RWPE2 (cell line): ENCODE results near the gene RPS26.

Experiments used
- ATAC-seq: fragments of 200-7000 bp; cut with Tn5 transposase; 3 replicates; pipeline ENCODE4 v1.9.1; 2021; ENCODE audit warnings: low read depth
- DNase-seq: peaks from one replicate; pipeline ENCODE4 v3.0.0-alpha.2; 2020; ENCODE audit warnings: low spot score
- H3K27ac ChIP-seq: fragments of 450-650 bp; 2 replicates; pipeline ENCODE4 v1.5.1; 2017; ENCODE audit warnings: mild to moderate bottlenecking; ENCODE audit not compliant: poor library complexity, severe bottlenecking
- H3K27me3 ChIP-seq: fragments of 250-450 bp; sonication (Bioruptor Pico); 2 replicates; pipeline ENCODE4 v1.5.1; 2021; ENCODE audit warnings: mild to moderate bottlenecking, moderate library complexity; ENCODE audit not compliant: insufficient read depth, poor library complexity, severe bottlenecking
- H3K36me3 ChIP-seq: fragments of 250-450 bp; sonication (Bioruptor Pico); 2 replicates; pipeline ENCODE4 v1.5.1; 2020; ENCODE audit warnings: low read depth, mild to moderate bottlenecking, moderate library complexity
- H3K4me1 ChIP-seq: fragments of 250-450 bp; sonication (Bioruptor Pico); 2 replicates; pipeline ENCODE4 v1.5.1; 2021; ENCODE audit warnings: mild to moderate bottlenecking, moderate library complexity; ENCODE audit not compliant: insufficient read depth, poor library complexity, severe bottlenecking
- H3K4me3 ChIP-seq: fragments of 250-450 bp; sonication (Bioruptor Pico); 2 replicates; pipeline ENCODE4 v1.5.1; 2021; ENCODE audit warnings: mild to moderate bottlenecking, moderate library complexity; ENCODE audit not compliant: severe bottlenecking
- H3K9me3 ChIP-seq: fragments of 250-450 bp; sonication (Bioruptor Pico); 2 replicates; pipeline ENCODE4 v1.5.1; 2021; ENCODE audit warnings: mild to moderate bottlenecking, moderate library complexity; ENCODE audit not compliant: severe bottlenecking
- TF ChIP-seq, protein P1 (sequence below): fragments of 450-650 bp; IDR thresholded peaks from one replicate; pipeline ENCODE4 v1.5.1; 2017; ENCODE audit warnings: mild to moderate bottlenecking, moderate library complexity; ENCODE audit not compliant: poor library complexity, severe bottlenecking

The RPS26 gene

DNA sequence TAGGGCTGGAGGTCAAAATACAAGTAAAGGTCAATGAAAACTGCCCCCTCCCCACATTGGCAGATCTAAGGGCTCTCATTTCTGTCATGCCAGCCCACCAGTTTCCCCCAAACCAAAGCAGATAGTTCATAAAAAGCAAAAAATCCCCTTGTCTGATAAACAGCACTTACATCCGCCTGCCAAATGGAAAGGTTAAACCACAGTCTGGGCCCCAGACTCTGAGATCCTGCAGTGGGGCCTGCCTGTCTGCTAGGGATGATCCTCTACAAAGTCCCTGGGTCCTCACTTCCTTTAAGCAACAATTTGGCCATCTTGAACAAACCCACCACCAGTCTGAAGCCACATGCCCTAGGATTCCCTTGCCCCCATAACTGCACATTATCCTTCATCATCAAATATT lies 9.7 kb upstream of the RPS26 start:
- Histone ChIP-seq H3K9me3 (no peaks in the 10 kb centered on the region), H3K27ac (no peak overlapping the region), H3K36me3 (no peaks in the 10 kb centered on the region; the same call in 1 of the 2 replicates), H3K27me3 (no peaks in the 10 kb centered on the region), H3K4me3 (no peak overlapping the region), H3K4me1 (peaks cover 6% of the 10 kb centered on the region)
- ATAC-seq (no peak), DNase-seq (no peak)
- TF ChIP-seq, protein P1, sequence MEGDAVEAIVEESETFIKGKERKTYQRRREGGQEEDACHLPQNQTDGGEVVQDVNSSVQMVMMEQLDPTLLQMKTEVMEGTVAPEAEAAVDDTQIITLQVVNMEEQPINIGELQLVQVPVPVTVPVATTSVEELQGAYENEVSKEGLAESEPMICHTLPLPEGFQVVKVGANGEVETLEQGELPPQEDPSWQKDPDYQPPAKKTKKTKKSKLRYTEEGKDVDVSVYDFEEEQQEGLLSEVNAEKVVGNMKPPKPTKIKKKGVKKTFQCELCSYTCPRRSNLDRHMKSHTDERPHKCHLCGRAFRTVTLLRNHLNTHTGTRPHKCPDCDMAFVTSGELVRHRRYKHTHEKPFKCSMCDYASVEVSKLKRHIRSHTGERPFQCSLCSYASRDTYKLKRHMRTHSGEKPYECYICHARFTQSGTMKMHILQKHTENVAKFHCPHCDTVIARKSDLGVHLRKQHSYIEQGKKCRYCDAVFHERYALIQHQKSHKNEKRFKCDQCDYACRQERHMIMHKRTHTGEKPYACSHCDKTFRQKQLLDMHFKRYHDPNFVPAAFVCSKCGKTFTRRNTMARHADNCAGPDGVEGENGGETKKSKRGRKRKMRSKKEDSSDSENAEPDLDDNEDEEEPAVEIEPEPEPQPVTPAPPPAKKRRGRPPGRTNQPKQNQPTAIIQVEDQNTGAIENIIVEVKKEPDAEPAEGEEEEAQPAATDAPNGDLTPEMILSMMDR = no peak

GRCh38 chr12:56034586-56035332 lies 7.0 kb upstream of the RPS26 start:
- ATAC-seq (no peak), DNase-seq (no peak)
- Histone ChIP-seq H3K27ac (no peak overlapping the region), H3K9me3 (no peaks in the 10 kb centered on the region), H3K4me1 (no peaks in the 10 kb centered on the region), H3K4me3 (no peak overlapping the region), H3K27me3 (no peaks in the 10 kb centered on the region), H3K36me3 (no peaks in the 10 kb centered on the region; the same call in 1 of the 2 replicates)
- TF ChIP-seq, protein P1 = no peak

GRCh38 chr12:56037161-56037560 lies 4.6 kb upstream of the RPS26 start:
- H3K9me3 ChIP-seq = no peaks in the 10 kb centered on the region
- H3K4me1 ChIP-seq = no peaks in the 10 kb centered on the region
- H3K36me3 ChIP-seq = no peaks in the 10 kb centered on the region; the same call in 1 of the 2 replicates
- H3K27ac ChIP-seq = no peak overlapping the region
- DNase-seq = no peak
- H3K27me3 ChIP-seq = no peaks in the 10 kb centered on the region
- no peak for ATAC-seq
- TF ChIP-seq, protein P1 = no peak
- no peak overlapping the region for H3K4me3 ChIP-seq

GRCh38 chr12:56038022-56038655 lies 3.6 kb upstream of the RPS26 start:
- Histone ChIP-seq H3K27ac (no peak overlapping the region), H3K4me3 (no peak overlapping the region), H3K27me3 (no peaks in the 10 kb centered on the region), H3K4me1 (no peaks in the 10 kb centered on the region), H3K36me3 (peaks cover 10% of the 10 kb centered on the region), H3K9me3 (no peaks in the 10 kb centered on the region)
- ATAC-seq (no peak), DNase-seq (no peak)
- TF ChIP-seq, protein P1 = no peak

DNA sequence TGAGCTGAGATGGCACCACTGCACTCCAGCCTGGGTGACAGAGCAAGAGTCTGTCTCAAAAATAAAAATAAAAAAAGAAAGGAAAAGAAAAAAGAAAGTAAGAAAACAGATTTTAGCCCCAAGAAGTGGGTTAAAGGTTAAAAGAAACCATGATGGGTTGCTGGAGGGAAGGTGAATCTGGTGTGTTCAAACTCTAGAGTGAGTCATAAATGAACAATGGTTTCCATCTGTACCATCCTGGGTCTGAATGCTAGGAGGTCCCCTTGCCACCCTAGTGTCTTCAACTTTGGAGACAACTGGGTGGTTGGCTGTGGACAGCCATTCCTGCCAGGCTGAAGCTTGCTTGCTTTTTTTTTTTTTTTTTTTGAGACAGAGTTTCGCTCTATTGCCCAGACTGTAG lies 1.6 kb upstream of the RPS26 start:
- Histone ChIP-seq H3K36me3 (peaks cover 28% of the 10 kb centered on the region), H3K4me1 (no peaks in the 10 kb centered on the region), H3K27ac (no peak overlapping the region), H3K27me3 (no peaks in the 10 kb centered on the region), H3K9me3 (no peaks in the 10 kb centered on the region), H3K4me3 (no peak overlapping the region)
- no peak for ATAC-seq
- no peak for DNase-seq
- TF ChIP-seq, protein P1 = no peak
